ENCODE data around the gene FHIP2A. TPM values are rescaled to one million over a fixed set of nuclear protein-coding genes. Genes with fewer than 3 reads are reported as not detected.
"Not testable (repeated sequence)": the region's sequence is repeated elsewhere in the genome, so short reads cannot be mapped to it uniquely, and the experiment has no call there.

The FHIP2A gene
- total RNA-seq, 2 donors from 2014 or later, result 18.3 to 19.5 TPM

DNA sequence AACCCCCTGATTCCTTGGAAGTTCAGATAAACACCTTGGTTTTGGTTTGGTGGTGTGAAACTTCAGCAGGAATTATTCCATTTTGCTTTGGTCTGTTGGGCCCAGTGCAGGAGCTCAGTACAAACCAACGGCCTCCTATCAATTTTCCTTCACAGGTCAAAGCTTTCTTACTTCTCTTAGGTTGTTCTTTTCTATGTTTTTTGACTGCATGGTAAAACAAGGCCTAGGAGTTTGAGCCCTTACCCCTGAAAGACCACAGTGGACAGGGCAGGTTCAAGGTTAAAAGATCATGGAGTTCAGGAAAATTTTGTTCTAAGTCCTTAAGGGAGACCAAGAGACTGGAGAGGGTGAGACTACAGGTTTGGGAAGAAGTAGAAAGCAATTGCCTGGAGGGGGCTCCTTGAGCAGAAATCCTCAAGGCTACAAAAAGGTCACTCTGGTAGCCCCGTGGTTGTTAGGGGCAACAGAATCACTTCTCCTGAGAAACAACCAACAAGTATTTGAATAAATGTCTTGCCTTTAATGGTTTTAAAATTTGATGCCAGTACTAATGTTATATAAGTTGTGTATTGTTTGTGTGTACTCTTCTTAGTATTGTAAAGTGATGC, 40.9 kb upstream of the FHIP2A start:
- Histone ChIP-seq H3K36me3 (no peaks in the 10 kb centered on the region), H3K27ac (peak overlapping the region in 1 of 2 donors; percentile 6), H3K4me3 (no peak overlapping the region), H3K9me3 (no peaks in the 10 kb centered on the region), H3K4me1 (peaks cover 0 to 14% of the 10 kb centered on the region in 2 donors), H3K27me3 (no peaks in the 10 kb centered on the region)
- no peak for DNase-seq (ENCODE audit: low spot score)
- TF ChIP-seq, protein P1, sequence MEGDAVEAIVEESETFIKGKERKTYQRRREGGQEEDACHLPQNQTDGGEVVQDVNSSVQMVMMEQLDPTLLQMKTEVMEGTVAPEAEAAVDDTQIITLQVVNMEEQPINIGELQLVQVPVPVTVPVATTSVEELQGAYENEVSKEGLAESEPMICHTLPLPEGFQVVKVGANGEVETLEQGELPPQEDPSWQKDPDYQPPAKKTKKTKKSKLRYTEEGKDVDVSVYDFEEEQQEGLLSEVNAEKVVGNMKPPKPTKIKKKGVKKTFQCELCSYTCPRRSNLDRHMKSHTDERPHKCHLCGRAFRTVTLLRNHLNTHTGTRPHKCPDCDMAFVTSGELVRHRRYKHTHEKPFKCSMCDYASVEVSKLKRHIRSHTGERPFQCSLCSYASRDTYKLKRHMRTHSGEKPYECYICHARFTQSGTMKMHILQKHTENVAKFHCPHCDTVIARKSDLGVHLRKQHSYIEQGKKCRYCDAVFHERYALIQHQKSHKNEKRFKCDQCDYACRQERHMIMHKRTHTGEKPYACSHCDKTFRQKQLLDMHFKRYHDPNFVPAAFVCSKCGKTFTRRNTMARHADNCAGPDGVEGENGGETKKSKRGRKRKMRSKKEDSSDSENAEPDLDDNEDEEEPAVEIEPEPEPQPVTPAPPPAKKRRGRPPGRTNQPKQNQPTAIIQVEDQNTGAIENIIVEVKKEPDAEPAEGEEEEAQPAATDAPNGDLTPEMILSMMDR (IDR thresholded peaks at IDR 0.05), result no peak

DNA sequence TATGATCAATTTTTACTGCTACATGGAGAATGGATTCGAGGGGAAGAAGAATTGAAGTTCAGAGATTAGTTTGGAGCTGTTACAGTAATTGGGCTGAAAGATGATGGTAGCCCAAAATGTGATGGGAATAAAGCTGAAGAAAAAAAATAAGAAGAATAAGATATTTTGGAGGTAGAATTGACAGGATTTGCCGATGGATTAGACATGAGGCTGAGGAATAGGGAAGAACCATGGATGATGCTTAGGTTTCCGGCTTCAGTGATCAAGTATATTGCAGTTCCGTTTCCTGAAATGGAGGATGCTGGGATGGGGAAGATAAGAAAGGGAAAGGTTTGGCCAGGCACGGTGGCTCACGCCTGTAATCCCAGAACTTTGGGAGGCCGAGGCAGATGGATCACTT, 38.9 kb upstream of the FHIP2A start:
- Histone ChIP-seq H3K27ac (no peak overlapping the region), H3K27me3 (no peaks in the 10 kb centered on the region), H3K4me3 (no peak overlapping the region), H3K4me1 (peaks cover 0 to 14% of the 10 kb centered on the region in 2 donors), H3K36me3 (no peaks in the 10 kb centered on the region), H3K9me3 (no peaks in the 10 kb centered on the region)
- TF ChIP-seq, protein P1 (IDR thresholded peaks at IDR 0.05), result no peak
- no peak for DNase-seq (ENCODE audit: low spot score)

DNA sequence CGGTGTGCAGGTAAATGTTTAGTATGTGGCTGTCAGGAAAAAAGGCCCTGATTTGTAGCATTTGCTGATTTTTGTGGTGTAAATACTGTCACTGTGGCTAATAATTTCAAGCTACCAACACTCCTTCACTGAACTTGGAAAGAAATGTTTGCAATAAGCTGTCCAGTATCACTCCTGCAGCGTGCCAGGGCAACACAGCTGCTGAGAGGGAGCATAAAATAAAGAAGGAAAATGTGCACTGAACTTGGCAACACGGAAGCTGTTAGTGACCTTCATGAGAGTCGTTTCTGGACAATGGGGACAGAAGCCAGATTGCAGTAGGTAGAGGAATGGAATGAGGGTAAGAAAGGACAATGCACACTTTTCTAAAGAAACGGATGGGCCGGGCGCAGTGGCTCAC, 37.9 kb upstream of the FHIP2A start:
- Histone ChIP-seq H3K36me3 (no peaks in the 10 kb centered on the region), H3K27ac (no peak overlapping the region), H3K9me3 (no peaks in the 10 kb centered on the region), H3K4me1 (peaks cover 0 to 14% of the 10 kb centered on the region in 2 donors), H3K4me3 (no peak overlapping the region), H3K27me3 (no peaks in the 10 kb centered on the region)
- TF ChIP-seq, protein P1 (IDR thresholded peaks at IDR 0.05), result no peak
- no peak for DNase-seq (ENCODE audit: low spot score)

DNA sequence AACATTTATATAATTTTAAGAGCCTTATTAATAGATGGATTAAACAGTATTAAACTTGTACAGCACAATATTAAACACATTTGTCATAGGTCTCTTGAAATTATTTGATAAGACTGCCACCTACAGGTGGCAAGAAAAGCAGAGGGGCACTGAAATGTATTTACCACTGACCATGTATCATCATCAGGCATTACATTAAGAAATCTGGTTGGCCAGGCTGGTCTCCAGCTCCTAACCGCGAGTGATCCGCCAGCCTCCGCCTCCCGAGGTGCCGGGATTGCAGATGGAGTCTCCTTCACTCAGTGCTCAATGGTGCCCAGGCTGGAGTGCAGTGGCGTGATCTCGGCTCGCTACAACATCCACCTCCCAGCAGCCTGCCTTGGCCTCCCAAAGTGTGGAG, 35.1 kb upstream of the FHIP2A start:
- not testable (repeated sequence) for H3K27me3 ChIP-seq; H3K4me3 ChIP-seq; H3K4me1 ChIP-seq; H3K27ac ChIP-seq; DNase-seq (ENCODE audit: low spot score); H3K9me3 ChIP-seq; H3K36me3 ChIP-seq
- TF ChIP-seq, protein P1 (IDR thresholded peaks at IDR 0.05), result peak; percentile 61 to 74

DNA sequence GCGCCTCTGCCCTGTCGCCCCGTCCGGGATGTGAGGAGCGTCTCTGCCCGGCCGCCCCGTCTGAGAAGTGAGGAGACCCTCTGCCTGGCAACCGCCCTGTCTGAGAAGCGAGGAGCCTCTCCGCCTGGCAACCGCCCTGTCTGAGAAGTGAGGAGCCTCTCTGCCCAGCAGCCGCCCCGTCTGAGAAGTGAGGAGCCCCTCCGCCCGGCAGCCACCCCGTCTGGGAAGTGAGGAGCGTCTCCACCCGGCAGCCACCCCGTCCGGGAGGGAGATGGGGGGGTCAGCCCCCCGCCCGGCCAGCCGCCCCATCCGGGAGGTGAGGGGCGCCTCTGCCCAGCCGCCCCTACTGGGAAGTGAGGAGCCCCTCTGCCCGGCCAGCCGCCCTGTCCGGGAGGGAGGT, 34.4 kb upstream of the FHIP2A start:
- DNase-seq (ENCODE audit: low spot score); H3K4me1 ChIP-seq; H3K36me3 ChIP-seq; H3K9me3 ChIP-seq; H3K27me3 ChIP-seq; H3K27ac ChIP-seq; H3K4me3 ChIP-seq: not testable (repeated sequence)

DNA sequence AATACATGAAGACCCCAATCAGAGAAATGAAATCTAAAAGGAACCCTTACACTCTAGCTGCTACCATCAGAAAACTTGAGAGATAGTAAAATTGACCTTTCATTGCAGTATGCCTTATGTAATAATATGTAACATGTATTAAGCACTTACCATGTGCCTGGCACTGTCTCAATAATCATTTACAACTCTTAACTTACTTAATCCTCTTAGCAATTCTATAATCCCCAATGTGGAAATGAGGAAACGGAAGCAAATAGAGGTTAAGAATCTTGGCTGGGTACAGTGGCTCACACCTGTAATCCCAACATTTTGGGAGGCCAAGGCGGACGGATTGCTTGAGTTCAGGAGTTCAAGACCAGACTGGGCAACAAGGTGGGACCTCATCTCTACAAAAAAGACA, 29.8 kb upstream of the FHIP2A start:
- Histone ChIP-seq H3K4me1 (no peaks in the 10 kb centered on the region), H3K9me3 (no peaks in the 10 kb centered on the region), H3K4me3 (no peak overlapping the region), H3K27ac (no peak overlapping the region), H3K27me3 (no peaks in the 10 kb centered on the region), H3K36me3 (no peaks in the 10 kb centered on the region)
- TF ChIP-seq, protein P1 (IDR thresholded peaks at IDR 0.05), result no peak
- DNase-seq (ENCODE audit: low spot score), result no peak
